GM12873 (cell line): ENCODE data around the gene JAK3.

Experiments
- TF ChIP-seq, protein P1 (sequence below): IDR thresholded peaks from 2 replicates; pipeline ENCODE4 v1.5.1; 2012; ENCODE audit warnings: low read depth, mild to moderate bottlenecking, moderate library complexity, low read length, control low read depth; ENCODE audit not compliant: insufficient read depth; ENCODE audit errors: missing control alignments

JAK3 gene

DNA sequence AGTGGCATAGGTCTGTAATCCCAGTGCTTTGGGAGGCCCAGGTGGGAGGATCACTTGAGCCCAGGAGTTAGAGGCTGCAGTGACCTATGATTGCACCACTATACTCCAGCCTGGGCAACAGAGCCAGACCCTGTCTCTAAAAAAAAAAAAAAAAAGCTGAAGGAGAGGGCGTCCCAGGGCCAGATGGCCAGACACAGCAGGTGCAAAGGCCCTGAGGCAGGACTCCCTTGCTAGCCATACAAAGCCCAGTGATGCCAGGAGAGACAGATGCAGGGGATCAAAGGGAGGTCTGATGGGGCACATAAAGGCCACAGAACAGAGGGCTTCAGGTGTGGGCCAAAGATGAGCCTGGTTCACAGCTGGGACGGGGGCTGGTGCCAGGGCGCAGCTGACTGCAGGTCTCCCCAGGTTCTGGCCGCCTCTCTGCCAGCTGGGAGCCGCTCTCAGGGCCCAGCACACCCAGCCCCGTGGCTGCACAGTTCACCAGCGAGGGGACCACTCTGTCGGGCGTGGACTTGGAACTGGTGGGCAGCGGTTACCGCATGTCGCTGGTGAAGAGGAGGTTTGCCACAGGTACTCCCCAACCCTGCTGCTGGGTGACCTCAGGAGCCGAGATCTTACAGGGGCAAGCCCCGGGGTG is 60.4 kb downstream of the JAK3 start:
- TF ChIP-seq, protein P1, sequence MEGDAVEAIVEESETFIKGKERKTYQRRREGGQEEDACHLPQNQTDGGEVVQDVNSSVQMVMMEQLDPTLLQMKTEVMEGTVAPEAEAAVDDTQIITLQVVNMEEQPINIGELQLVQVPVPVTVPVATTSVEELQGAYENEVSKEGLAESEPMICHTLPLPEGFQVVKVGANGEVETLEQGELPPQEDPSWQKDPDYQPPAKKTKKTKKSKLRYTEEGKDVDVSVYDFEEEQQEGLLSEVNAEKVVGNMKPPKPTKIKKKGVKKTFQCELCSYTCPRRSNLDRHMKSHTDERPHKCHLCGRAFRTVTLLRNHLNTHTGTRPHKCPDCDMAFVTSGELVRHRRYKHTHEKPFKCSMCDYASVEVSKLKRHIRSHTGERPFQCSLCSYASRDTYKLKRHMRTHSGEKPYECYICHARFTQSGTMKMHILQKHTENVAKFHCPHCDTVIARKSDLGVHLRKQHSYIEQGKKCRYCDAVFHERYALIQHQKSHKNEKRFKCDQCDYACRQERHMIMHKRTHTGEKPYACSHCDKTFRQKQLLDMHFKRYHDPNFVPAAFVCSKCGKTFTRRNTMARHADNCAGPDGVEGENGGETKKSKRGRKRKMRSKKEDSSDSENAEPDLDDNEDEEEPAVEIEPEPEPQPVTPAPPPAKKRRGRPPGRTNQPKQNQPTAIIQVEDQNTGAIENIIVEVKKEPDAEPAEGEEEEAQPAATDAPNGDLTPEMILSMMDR: no peak

DNA sequence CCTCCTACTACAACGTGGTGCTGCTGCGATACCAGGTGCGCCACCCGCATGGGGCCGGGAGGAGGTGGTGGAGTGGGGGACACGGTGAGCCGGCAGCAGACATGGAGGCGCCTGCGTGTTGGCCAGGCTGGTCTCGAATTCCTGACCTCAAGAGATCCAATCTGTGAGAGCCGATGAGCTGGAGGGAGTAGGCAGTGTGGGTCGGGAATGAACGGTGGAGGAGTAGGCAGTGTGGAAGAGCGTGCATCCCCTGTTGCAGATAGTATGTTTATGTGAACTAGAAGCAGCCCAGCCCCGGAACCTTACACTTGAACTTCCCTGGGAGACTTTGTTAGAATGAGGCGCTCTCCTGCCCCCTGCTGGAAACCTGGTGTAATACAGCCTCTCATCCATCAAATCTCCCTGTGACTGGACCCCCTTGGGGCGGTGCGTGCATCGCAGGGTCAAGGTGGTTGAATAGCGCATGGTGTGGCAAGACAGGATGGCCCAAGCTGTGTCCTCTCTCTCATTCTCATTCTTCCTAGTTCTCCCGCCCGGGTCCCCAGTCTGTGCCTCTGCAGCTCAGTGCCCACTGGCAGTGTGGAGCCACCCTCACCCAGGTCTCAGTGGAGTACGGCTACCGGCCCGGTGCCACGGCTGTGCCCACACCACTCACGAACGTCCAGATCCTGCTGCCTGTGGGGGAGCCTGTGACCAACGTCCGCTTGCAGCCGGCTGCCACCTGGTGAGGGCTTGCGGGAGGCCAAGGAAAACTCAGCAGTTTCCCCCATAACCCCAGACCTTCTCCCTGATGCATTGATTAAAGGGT is 63.4 kb downstream of the JAK3 start:
- TF ChIP-seq, protein P1: peak; percentile 91

DNA sequence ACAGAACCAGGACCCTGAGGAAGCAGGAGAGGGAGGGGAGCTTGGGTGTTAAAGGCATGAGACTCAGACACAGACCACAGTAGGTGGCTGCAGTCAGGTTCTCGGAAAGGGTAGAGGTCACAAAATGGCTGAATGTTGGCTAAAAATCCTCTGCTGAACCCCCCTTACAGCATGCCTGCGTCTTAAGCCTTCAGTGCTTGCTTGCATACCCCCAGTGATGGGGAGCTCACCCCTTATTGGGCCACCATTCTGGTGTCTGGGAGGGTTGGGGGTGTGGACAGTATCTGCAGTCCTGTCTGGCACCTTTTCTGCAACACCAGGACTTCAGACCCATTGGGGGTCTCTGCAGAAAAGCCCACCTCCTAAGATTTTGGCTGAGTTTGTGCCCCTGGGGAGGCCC is 67.0 kb downstream of the JAK3 start:
- TF ChIP-seq, protein P1: no peak

DNA sequence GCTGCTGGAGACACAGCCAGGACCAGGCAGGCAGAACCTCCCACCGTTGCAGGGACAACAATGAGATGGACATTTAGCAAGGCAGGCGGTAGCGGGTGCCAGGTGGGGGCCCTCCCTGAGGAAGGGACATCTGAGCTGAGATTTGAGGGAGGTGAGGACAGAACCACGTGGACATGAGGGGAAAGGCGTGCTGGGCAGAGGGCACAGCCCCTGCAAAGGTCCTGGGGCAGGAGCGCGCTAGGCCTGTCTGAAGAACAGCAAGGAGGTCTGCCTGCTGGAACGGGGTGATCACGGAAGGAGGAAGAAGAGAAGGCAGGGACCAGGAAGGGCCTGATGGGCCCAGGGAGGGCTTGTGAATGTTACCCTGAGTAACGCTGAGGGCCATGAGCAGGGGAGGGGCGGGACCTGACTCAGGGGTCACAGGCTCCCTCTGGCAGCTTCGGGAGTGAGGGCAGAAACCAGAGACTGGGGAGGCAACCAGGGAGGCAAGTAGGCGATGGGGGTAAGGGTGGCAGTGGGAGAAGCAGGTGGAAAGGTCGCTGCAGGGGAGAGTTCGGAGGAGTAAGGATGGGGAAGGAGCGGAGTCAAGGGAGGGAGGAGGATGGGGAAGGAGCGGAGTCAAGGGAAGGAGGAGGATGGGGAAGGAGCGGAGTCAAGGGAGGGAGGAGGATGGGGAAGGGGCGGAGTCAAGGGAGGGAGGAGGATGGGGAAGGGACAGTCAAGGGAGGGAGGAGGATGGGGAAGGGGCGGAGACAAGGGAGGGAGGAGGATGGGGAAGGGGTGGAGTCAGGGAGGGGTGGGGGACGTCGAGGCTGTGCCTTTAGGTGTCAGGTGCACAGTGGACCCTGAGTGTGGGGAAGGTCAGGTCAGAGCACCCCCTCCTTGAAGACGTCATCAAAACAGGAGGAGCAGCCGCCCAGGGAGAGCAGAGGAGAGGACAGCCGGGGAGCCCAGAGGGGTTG is 68.5 kb downstream of the JAK3 start:
- TF ChIP-seq, protein P1: no peak

DNA sequence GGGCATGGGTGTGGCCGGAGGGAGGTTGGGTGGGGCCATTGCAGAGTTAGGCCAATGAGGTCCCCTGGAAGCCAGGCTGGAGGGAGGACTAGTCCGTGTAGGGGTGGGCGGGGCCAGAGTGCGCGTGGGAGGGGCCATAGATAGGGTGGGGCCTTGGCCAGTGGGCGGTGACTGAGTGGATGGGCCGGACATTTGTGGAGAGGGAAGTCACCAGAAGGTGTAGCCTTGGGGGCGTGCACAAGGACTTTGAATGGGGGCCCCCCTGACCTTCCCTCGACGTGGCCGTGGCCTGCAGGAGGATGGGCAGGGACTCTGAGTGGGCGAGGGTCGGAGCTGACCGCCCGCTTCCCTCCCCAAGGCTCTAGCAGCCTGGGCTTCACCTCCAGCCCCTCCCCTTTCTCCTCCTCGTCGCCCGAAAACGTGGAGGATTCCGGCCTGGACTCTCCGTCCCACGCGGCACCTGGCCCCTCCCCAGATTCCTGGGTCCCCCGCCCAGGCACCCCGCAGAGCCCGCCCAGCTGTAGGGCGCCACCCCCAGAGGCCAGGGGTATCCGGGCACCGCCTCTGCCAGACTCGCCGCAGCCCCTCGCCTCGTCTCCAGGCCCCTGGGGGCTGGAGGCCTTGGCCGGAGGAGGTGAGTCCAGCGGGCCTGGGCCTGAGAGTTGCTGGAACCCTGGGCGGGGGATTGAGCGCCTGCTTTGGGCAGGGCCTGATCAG is 69.4 kb downstream of the JAK3 start:
- TF ChIP-seq, protein P1: no peak

DNA sequence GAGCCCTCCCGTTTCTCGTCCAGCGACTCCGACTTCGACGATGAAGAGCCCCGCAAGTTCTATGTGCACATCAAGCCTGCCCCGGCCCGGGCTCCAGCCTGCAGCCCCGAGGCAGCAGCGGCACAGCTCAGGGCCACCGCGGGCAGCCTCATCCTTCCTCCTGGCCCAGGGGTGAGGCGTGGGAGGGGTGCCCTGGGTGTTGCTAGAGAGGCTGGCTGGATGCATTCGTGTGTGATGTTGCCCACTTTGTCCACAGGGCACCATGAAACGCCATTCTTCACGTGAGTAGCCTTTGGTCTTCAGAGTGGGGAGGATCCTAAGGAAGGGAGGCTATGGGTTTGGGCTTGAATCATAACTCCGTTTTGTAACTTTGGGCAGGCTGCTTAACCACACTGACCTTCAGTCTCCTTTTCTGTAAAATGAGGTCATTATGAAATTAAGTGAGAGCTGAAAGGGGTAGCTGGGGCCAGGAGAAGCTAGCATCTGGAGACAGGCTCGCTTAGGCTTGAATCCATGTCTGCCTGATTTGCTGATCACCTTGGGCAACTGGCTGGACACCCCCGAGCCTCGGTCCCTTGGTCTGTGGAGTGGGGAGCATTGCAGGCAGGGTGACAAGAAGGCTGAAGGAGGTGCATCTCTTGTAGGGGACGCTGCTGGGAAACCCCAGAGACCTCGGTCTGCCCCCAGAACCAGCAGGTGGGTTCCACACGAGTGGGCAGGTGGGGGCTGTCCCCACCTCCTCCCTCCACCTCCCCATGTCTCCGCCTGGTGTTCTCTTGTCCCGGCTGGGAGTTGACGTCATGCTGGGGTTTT is 71.6 kb downstream of the JAK3 start:
- TF ChIP-seq, protein P1: no peak
